CD14-positive monocyte (primary cell): ENCODE results near the gene SMIM43. TPM values are rescaled to one million over a fixed set of nuclear protein-coding genes. Genes with fewer than 3 reads are reported as not detected.

Experiments
- DNase-seq, 3 donors: peaks; one replicate each; pipeline ENCODE4 v3.0.0-alpha.2; 2011 to 2022
- H2AFZ ChIP-seq: 2 replicates; pipeline ENCODE4 v1.6.0; 2012; ENCODE audit warnings: mild to moderate bottlenecking, low read depth, low read length, inconsistent platforms; ENCODE audit not compliant: insufficient read depth, poor library complexity, severe bottlenecking
- H3K27ac ChIP-seq, 2 donors: 1 replicate in 1 of 2; 2 replicates in 1 of 2; pipeline ENCODE4 v1.5.1; 2012 to 2013; ENCODE audit warnings: low read length in 2 of 2, control low read depth in 1 of 2, inconsistent platforms in 1 of 2, low read depth in 1 of 2, mild to moderate bottlenecking in 1 of 2
- H3K27me3 ChIP-seq, 2 donors: one replicate each; pipeline versions ENCODE4 v1.6.0 to v1.6.1; 2011 to 2013; ENCODE audit warnings: low read length in 2 of 2; ENCODE audit not compliant: control insufficient read depth in 2 of 2, insufficient read depth in 2 of 2
- H3K36me3 ChIP-seq, 2 donors: replicated peaks in 1 of 2; 1 replicate in 1 of 2; 2 replicates in 1 of 2; pipeline versions ENCODE4 v1.5.1 to v1.6.1; 2012 to 2013; ENCODE audit warnings: low read length in 2 of 2, control low read depth in 1 of 2, inconsistent platforms in 1 of 2, mild to moderate bottlenecking in 1 of 2; ENCODE audit not compliant: insufficient read depth in 2 of 2, control insufficient read depth in 1 of 2
- H3K4me1 ChIP-seq, 2 donors: 1 replicate in 1 of 2; 2 replicates in 1 of 2; pipeline versions ENCODE4 v1.5.1 to v1.6.1; 2012 to 2013; ENCODE audit warnings: low read length in 2 of 2, control low read depth in 1 of 2, inconsistent platforms in 1 of 2, mild to moderate bottlenecking in 1 of 2, moderate library complexity in 1 of 2; ENCODE audit not compliant: insufficient read depth in 2 of 2, control insufficient read depth in 1 of 2
- H3K4me2 ChIP-seq: replicated peaks from 2 replicates; pipeline ENCODE3; 2012; ENCODE audit warnings: low read length, moderate library complexity, mild to moderate bottlenecking; ENCODE audit not compliant: poor library complexity, severe bottlenecking; ENCODE audit errors: extremely low read depth
- H3K4me3 ChIP-seq, 3 experiments: fragments of 200-600 bp in 1 of 3; sonication (generic) in 1 of 3; replicated peaks in 1 of 3; 1 replicate in 2 of 3; 2 replicates in 1 of 3; pipeline ENCODE4 v1.5.1; 2011 to 2013; ENCODE audit warnings: low read length in 3 of 3, mild to moderate bottlenecking in 3 of 3, control low read depth in 2 of 3, low read depth in 2 of 3, inconsistent platforms in 1 of 3, moderate library complexity in 1 of 3
- H3K79me2 ChIP-seq: 2 replicates; pipeline ENCODE4 v1.6.0; 2012; ENCODE audit warnings: mild to moderate bottlenecking, control low read depth, inconsistent platforms, low read length, moderate library complexity; ENCODE audit not compliant: insufficient read depth
- H3K9ac ChIP-seq: 2 replicates; pipeline ENCODE4 v1.6.0; 2017; ENCODE audit warnings: low read length, mild to moderate bottlenecking; ENCODE audit not compliant: insufficient read depth, poor library complexity, severe bottlenecking
- H3K9me3 ChIP-seq, 2 donors: replicated peaks in 1 of 2; 1 replicate in 1 of 2; 2 replicates in 1 of 2; pipeline versions ENCODE4 v1.5.1 to v1.6.1; 2012 to 2013; ENCODE audit warnings: low read length in 2 of 2, control low read depth in 1 of 2; ENCODE audit not compliant: control insufficient read depth in 1 of 2, insufficient read depth in 1 of 2
- H4K20me1 ChIP-seq: 2 replicates; pipeline ENCODE4 v1.6.0; 2012; ENCODE audit warnings: mild to moderate bottlenecking, low read length, control low read depth, moderate library complexity; ENCODE audit not compliant: insufficient read depth
- H3K27ac Mint-ChIP-seq, 7 donors: one replicate each; pipeline ENCODE4 v1.8.0; 2020; ENCODE audit warnings: mild to moderate bottlenecking in 7 of 7, mixed read lengths in 7 of 7, moderate library complexity in 6 of 7, inconsistent platforms in 2 of 7
- H3K27me3 Mint-ChIP-seq, 3 donors: one replicate each; pipeline ENCODE4 v1.8.0; 2021 to 2022; ENCODE audit warnings: low read depth in 3 of 3, mild to moderate bottlenecking in 3 of 3, mixed read lengths in 3 of 3, moderate library complexity in 3 of 3, inconsistent platforms in 1 of 3
- H3K36me3 Mint-ChIP-seq, 2 donors: one replicate each; pipeline ENCODE4 v1.8.0; 2020; ENCODE audit warnings: mixed read lengths in 2 of 2, inconsistent platforms in 1 of 2, mild to moderate bottlenecking in 1 of 2
- H3K4me1 Mint-ChIP-seq: one replicate; pipeline ENCODE4 v1.8.0; 2020; ENCODE audit warnings: mild to moderate bottlenecking, mixed read lengths
- H3K4me3 Mint-ChIP-seq, 2 donors: one replicate each; pipeline ENCODE4 v1.8.0; 2020; ENCODE audit warnings: mild to moderate bottlenecking in 2 of 2, mixed read lengths in 2 of 2, moderate library complexity in 1 of 2
- H3K9me3 Mint-ChIP-seq, 7 donors: one replicate each; pipeline ENCODE4 v1.8.0; 2020 to 2022; ENCODE audit warnings: mixed read lengths in 7 of 7, mild to moderate bottlenecking in 6 of 7, moderate library complexity in 6 of 7, inconsistent platforms in 2 of 7
- WGBS: methylation state at CpG from one replicate; pipeline ENCODE4 v1.1.5; 2013; ENCODE audit warnings: missing lambda C conversion rate; ENCODE audit not compliant: insufficient coverage; 5-methylcytosine and 5-hydroxymethylcytosine counted together
- intact Hi-C, 2 donors: fragments of 100-400 bp; cut with micrococcal nuclease; formaldehyde crosslinking; loops; one replicate each; pipeline versions ENCODE4 v1.15.0 to v1.15.1; 2023
- polyA plus RNA-seq, 3 donors: library from polyadenylated mRNA; depleted of rRNA in 1 of 3; unstranded in 2 of 3; stranded (reverse) in 1 of 3; fragments of 300-500 nt in 2 of 3; fragments of >200 nt in 1 of 3; fragmentation: Illumina TruSeq in 2 of 3; gene quantifications; 1 replicate in 2 of 3; 2 replicates in 1 of 3; pipeline ENCODE4 v1.2.3, GENCODE V29; 2012 to 2021
- TF ChIP-seq, protein P1 (sequence below): fragments of 200-600 bp; IDR thresholded peaks from one replicate; pipeline ENCODE4 v1.8.0; 2022; ENCODE audit warnings: antibody characterized with exemption, mild to moderate bottlenecking

The SMIM43 gene
- polyA plus RNA-seq, 3 donors, result not detected

DNA sequence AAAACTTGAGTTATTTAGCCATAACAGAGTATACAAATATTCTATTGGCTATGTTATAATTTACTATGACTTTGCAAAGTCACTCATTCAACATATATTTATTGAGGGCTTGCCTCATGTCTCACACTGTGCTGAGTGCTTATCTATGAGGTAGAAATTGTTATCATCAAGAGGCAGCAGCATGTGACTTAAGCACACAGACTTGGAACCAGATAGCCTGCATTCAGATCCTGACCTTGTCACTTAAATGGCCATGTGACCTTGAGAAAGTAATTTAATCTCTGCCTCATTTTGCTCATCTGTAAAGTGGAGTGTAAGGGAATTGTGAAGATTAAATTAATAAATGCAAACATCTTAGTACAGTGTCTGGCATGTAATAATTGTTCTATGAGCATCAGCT is 26.0 kb upstream of the SMIM43 start:
- Mint-ChIP-seq H3K27ac (no peak overlapping the region), H3K4me3 (no peak overlapping the region), H3K27me3 (peaks cover 5 to 16% (median 12%) of the 10 kb centered on the region in 3 donors), H3K4me1 (no peaks in the 10 kb centered on the region), H3K36me3 (no peaks in the 10 kb centered on the region), H3K9me3 (peaks cover 0 to 2% (median 0%) of the 10 kb centered on the region in 7 donors)
- Histone ChIP-seq H3K36me3 (no peaks in the 10 kb centered on the region), H3K4me3 (no peak overlapping the region), H3K4me1 (no peaks in the 10 kb centered on the region), H3K27ac (no peak overlapping the region), H3K9me3 (no peaks in the 10 kb centered on the region), H3K9ac (no peak overlapping the region), H4K20me1 (no peaks in the 10 kb centered on the region), H3K79me2 (no peaks in the 10 kb centered on the region), H3K27me3 (no peaks in the 10 kb centered on the region), H3K4me2 (no peak overlapping the region), H2AFZ (no peak overlapping the region)
- TF ChIP-seq, protein P1, sequence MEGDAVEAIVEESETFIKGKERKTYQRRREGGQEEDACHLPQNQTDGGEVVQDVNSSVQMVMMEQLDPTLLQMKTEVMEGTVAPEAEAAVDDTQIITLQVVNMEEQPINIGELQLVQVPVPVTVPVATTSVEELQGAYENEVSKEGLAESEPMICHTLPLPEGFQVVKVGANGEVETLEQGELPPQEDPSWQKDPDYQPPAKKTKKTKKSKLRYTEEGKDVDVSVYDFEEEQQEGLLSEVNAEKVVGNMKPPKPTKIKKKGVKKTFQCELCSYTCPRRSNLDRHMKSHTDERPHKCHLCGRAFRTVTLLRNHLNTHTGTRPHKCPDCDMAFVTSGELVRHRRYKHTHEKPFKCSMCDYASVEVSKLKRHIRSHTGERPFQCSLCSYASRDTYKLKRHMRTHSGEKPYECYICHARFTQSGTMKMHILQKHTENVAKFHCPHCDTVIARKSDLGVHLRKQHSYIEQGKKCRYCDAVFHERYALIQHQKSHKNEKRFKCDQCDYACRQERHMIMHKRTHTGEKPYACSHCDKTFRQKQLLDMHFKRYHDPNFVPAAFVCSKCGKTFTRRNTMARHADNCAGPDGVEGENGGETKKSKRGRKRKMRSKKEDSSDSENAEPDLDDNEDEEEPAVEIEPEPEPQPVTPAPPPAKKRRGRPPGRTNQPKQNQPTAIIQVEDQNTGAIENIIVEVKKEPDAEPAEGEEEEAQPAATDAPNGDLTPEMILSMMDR, result no peak
- no peak for DNase-seq
- intact Hi-C loops, result no loop called here

DNA sequence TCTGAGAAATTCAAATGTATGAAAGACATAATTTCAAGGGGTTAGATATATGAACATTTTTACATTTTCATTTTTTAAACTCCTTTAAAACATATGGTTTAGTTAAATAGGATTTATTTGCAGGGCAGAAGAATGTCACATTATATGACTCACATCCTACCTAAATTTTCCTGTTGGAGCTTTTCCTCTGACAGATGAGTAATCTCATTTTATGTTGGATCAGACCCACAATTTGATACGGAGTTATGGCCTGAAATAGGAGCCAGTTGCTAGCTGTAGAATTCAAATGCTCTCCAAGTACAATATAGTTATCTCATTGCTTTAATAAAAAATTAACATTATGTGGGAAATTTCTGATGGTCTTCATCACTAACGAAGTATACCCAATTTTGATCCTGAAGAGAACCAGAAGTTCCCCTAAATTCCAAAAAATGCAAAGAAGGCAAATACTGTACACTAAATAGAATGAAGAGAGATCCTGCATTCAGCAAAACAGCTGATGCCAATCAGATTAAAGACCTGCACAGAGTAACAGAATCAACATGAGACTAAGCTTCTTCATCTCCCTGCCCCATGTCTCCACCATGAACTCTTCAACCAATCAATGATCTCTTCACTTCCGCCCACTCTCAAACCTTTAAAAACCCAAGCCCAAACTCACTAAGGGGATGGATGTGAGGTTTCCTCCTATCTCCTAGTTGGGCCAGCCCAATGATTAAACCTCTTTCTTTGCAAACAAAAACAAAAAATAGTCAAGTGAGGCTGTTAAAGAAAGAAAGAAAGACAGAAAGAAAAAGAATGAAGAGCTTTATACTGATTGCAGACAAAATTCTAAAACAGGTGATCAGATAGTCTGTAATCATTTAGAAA is 25.2 kb upstream of the SMIM43 start:
- Histone ChIP-seq H3K27ac (no peak overlapping the region), H3K4me3 (no peak overlapping the region), H3K9me3 (no peaks in the 10 kb centered on the region), H3K9ac (no peak overlapping the region), H3K27me3 (peaks cover 0 to 4% of the 10 kb centered on the region in 2 donors), H3K4me1 (no peaks in the 10 kb centered on the region), H2AFZ (no peak overlapping the region), H3K79me2 (no peaks in the 10 kb centered on the region), H3K36me3 (no peaks in the 10 kb centered on the region), H4K20me1 (no peaks in the 10 kb centered on the region), H3K4me2 (no peak overlapping the region)
- Mint-ChIP-seq H3K27me3 (peaks cover 5 to 16% (median 12%) of the 10 kb centered on the region in 3 donors), H3K36me3 (no peaks in the 10 kb centered on the region), H3K9me3 (peaks cover 0 to 3% (median 0%) of the 10 kb centered on the region in 7 donors), H3K4me3 (peak overlapping the region in 1 of 2 donors; percentile 22), H3K27ac (no peak overlapping the region), H3K4me1 (no peaks in the 10 kb centered on the region)
- DNase-seq, result no peak
- TF ChIP-seq, protein P1, result no peak
- WGBS, result no CpG with 5 or more reads among the region's 3 CpGs
- intact Hi-C loops, result no loop called here
